ENCODE measurements around the gene ARHGEF7.

The ARHGEF7 gene

DNA sequence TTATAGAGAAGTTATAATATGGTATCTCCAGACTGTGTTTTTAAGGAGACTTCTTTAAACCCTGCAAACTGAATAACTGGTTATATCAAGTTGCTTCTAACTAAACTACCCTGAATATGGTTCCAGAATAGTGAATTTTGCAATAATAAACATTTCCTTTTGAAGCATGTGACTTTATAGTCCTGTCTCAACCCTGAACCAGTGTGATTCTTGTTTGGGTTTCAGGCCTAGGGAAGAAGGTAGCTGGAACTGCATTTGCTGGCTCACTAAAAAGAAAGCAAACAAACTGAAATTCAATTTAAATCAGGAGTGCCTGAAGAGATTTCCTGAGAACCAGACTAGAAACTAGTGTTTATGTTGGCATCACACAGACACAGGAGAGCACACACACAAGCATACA lies 4.9 kb downstream of the ARHGEF7 start:
- H3K27ac ChIP-seq, result no peak overlapping the region
- TF ChIP-seq, protein P1, sequence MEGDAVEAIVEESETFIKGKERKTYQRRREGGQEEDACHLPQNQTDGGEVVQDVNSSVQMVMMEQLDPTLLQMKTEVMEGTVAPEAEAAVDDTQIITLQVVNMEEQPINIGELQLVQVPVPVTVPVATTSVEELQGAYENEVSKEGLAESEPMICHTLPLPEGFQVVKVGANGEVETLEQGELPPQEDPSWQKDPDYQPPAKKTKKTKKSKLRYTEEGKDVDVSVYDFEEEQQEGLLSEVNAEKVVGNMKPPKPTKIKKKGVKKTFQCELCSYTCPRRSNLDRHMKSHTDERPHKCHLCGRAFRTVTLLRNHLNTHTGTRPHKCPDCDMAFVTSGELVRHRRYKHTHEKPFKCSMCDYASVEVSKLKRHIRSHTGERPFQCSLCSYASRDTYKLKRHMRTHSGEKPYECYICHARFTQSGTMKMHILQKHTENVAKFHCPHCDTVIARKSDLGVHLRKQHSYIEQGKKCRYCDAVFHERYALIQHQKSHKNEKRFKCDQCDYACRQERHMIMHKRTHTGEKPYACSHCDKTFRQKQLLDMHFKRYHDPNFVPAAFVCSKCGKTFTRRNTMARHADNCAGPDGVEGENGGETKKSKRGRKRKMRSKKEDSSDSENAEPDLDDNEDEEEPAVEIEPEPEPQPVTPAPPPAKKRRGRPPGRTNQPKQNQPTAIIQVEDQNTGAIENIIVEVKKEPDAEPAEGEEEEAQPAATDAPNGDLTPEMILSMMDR (conservative IDR thresholded peaks at IDR 0.05), result no peak
- TF ChIP-seq ZFX (IDR thresholded peaks at IDR 0.05), result no peak

DNA sequence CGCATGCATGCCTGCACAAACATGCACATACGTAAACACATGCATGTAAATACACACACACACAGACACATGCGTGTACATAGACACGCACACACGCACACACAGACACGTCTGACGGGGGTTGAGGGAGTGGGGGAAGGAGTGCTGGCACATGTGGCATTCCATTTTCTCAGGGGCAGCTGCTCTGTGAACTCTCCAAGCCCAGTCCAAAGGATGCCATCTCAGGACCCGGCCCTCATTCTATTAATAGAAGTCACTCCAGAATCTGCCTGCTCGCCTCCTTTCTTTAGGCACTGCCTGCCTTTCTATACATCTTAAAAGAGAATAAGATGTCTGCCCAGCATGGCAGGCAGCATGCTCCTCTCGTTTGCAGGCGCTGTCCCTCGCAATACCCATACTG lies 5.3 kb downstream of the ARHGEF7 start:
- no peak overlapping the region for H3K27ac ChIP-seq
- no peak for TF ChIP-seq ZFX (IDR thresholded peaks at IDR 0.05)
- TF ChIP-seq, protein P1 (conservative IDR thresholded peaks at IDR 0.05), result no peak

DNA sequence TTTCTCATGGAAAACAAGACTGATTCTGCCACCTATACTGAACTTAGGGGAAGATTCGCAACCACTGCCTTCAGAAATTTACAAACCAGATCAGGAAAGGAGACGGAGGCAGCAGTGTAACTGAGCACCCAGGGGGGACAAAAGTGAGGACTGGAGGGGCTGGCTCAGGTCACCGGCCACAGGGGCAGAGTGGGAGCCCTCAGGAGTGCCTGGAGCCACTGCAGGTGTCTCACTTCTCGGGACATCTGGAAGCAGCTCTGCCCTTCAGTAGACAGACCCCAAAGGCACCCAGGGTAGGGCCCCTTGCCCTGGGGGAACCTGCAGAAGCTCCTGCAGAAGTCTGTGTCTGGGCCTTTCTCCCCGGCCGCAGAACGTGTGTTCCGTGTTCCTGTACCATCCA lies 5.8 kb downstream of the ARHGEF7 start:
- TF ChIP-seq ZFX (IDR thresholded peaks at IDR 0.05), result no peak
- TF ChIP-seq, protein P1 (conservative IDR thresholded peaks at IDR 0.05), result no peak
- no peak overlapping the region for H3K27ac ChIP-seq

DNA sequence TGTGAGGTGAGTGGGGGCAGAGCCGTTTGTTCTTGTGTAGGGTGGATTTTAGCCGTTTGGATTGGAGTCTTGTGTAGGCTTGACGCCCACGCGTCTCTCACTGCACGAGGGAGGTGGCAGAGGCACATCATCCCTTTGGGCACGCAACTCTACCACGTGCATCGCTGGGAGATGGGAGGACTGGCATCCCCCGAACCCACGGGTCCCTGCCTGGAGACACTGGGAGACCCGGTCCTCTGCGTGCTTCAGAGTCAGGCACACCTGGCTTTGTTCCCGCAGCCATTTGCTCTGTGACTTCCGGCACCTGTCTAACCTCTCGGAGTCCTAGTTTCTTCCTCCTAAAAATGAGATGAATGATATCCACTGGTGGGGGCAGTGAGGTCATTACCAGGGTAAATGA lies 6.4 kb downstream of the ARHGEF7 start:
- H3K27ac ChIP-seq, result no peak overlapping the region
- no peak for TF ChIP-seq ZFX (IDR thresholded peaks at IDR 0.05)
- TF ChIP-seq, protein P1 (conservative IDR thresholded peaks at IDR 0.05), result no peak

DNA sequence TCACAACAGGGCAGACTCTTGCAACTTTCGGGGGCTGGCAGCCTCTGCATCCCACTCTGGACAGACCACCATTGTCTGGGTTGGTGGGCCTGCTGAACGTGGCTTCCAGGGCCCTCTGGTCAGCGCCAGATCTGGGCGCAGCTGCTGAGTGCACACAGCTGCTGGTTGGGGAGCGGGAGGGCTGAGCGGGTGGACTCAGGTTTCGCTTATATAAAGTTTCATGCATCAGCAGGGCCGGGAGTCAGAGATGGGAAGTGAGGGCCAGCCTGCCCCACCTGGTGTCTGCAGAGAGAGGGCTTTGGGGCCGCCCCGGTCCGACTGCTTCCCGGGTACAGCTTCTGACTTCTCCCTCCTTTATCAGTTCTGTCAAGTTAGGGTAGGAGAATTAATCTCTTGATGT lies 6.9 kb downstream of the ARHGEF7 start:
- TF ChIP-seq ZFX (IDR thresholded peaks at IDR 0.05), result no peak
- TF ChIP-seq, protein P1 (conservative IDR thresholded peaks at IDR 0.05), result no peak
- H3K27ac ChIP-seq, result no peak overlapping the region

DNA sequence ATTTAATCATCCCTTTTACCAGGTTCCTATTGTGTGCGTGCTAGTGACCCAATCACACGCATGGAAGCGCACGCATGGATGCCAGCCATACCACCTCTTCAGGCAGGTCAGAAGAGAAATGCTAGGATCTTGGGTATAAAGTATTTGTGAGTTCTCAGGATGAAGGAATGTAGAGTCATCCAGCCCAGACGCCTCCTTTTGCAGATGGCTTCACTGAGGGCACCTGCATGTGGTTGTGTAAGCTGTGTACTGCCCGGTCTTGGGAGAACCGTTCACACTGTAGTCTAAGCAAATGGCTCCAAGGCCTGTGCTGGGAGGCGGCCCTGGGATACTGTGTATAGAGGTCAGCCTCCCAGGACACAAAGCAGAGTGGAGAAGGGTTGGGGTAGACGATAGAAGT lies 7.5 kb downstream of the ARHGEF7 start:
- H3K27ac ChIP-seq, result no peak overlapping the region
- TF ChIP-seq, protein P1 (conservative IDR thresholded peaks at IDR 0.05), result no peak

DNA sequence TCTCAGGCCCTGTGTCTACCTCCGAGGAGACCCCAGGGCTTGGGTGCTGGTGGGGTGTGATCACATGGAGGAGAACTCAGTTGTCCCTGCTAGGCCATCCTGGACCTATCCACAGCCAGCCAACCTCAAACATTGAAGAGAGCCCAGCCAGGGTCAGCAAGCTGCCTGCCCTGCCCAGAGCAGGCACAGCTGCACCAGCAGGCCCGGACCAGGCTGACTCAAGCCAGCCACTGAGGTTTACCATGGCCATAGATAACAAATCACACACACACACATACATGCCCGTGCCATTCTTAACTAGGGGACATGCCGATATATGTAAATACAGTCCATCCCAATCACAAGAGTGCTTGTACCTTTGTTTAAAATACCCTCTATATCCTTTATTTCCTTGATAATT lies 8.1 kb downstream of the ARHGEF7 start:
- no peak overlapping the region for H3K27ac ChIP-seq
- TF ChIP-seq, protein P1 (conservative IDR thresholded peaks at IDR 0.05), result no peak
- TF ChIP-seq ZFX (IDR thresholded peaks at IDR 0.05), result no peak

Measured in C4-2B (cell line).